GM19463 (cell line): Measurements from ENCODE around the gene CEP128.
"Not testable (repeated sequence)": the region's sequence is repeated elsewhere in the genome, so short reads cannot be mapped to it uniquely, and the experiment has no call there.

Experiments
- ATAC-seq: cut with Tn5 transposase; IDR thresholded peaks from one replicate; pipeline ENCODE4 v1.9.1; 2021; ENCODE audit warnings: mild to moderate bottlenecking, moderate library complexity; ENCODE audit not compliant: unreplicated experiment

CEP128 gene

GRCh38 chr14:80954687-80955299 is 13.3 kb upstream of the CEP128 start:
- no peak for ATAC-seq

- not testable (repeated sequence) for ATAC-seq
These were observed 11.7 kb upstream of the CEP128 start for GRCh38 chr14:80953211-80953610.

- ATAC-seq: no peak
These were observed 10.0 kb upstream of the CEP128 start for GRCh38 chr14:80951491-80951890.

GRCh38 chr14:80948291-80948690 is 6.8 kb upstream of the CEP128 start:
- ATAC-seq: no peak

GRCh38 chr14:80946797-80947196 is 5.3 kb upstream of the CEP128 start:
- no peak for ATAC-seq

GRCh38 chr14:80946187-80946586 is 4.6 kb upstream of the CEP128 start:
- ATAC-seq: no peak

GRCh38 chr14:80944861-80945617 is 3.5 kb upstream of the CEP128 start:
- ATAC-seq: no peak

- ATAC-seq: peak; percentile 7
These were observed 658 bp upstream of the CEP128 start for GRCh38 chr14:80942191-80942600.

- peak; percentile 19 for ATAC-seq
These were observed 1.4 kb downstream of the CEP128 start for GRCh38 chr14:80940146-80940545.

GRCh38 chr14:80933686-80934085 is 7.9 kb downstream of the CEP128 start:
- no peak for ATAC-seq

- no peak for ATAC-seq
These were observed 8.3 kb downstream of the CEP128 start for GRCh38 chr14:80933282-80933681.

- peak; percentile 97 for ATAC-seq
These were observed 10.6 kb downstream of the CEP128 start for GRCh38 chr14:80930836-80931389.

- ATAC-seq: no peak
These were observed 11.4 kb downstream of the CEP128 start for GRCh38 chr14:80930095-80930494.

GRCh38 chr14:80927083-80927989 is 14.2 kb downstream of the CEP128 start:
- ATAC-seq: no peak

- no peak for ATAC-seq
These were observed 15.0 kb downstream of the CEP128 start for GRCh38 chr14:80926397-80927082.

GRCh38 chr14:80924365-80925103 is 17.0 kb downstream of the CEP128 start:
- ATAC-seq: no peak

GRCh38 chr14:80923368-80923767 is 18.2 kb downstream of the CEP128 start:
- ATAC-seq: no peak

GRCh38 chr14:80919622-80920021 is 21.9 kb downstream of the CEP128 start:
- no peak for ATAC-seq

- not testable (repeated sequence) for ATAC-seq
These were observed 29.5 kb downstream of the CEP128 start for GRCh38 chr14:80912013-80912412.

GRCh38 chr14:80906946-80907345 is 34.6 kb downstream of the CEP128 start:
- no peak for ATAC-seq
